ENCODE data around the gene COL5A1.

DNA sequence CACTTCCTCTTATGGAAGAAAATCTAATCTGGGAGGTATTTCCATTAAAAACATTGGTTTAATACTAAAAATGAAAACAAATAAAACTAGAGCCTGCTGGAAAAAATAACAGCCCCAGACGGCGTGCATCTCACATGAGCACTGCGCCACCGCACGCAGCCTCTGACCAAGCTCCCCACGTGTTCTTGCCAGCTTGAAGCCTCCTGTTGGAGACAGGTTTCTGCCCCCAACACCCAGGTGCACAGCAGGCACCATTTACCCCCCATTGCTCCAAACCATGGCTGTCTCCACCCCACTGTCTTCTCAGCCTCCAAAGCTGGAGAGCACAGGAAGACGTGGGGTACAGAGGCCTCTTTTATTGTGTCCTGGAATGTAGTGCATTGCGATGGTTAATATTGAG is 10.7 kb upstream of the COL5A1 start:
- TF ChIP-seq, protein P1, sequence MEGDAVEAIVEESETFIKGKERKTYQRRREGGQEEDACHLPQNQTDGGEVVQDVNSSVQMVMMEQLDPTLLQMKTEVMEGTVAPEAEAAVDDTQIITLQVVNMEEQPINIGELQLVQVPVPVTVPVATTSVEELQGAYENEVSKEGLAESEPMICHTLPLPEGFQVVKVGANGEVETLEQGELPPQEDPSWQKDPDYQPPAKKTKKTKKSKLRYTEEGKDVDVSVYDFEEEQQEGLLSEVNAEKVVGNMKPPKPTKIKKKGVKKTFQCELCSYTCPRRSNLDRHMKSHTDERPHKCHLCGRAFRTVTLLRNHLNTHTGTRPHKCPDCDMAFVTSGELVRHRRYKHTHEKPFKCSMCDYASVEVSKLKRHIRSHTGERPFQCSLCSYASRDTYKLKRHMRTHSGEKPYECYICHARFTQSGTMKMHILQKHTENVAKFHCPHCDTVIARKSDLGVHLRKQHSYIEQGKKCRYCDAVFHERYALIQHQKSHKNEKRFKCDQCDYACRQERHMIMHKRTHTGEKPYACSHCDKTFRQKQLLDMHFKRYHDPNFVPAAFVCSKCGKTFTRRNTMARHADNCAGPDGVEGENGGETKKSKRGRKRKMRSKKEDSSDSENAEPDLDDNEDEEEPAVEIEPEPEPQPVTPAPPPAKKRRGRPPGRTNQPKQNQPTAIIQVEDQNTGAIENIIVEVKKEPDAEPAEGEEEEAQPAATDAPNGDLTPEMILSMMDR (IDR thresholded peaks at IDR 0.05; ENCODE audit: low read depth, low read length) = no peak
- TF ChIP-seq EZH2phosphoT487 (IDR thresholded peaks at IDR 0.05; ENCODE audit: low read depth) = no peak
